Omental fat pad (tissue), 4 donors: ENCODE results near the gene CPSF4. TPM values are rescaled to one million over a fixed set of nuclear protein-coding genes. Genes with fewer than 3 reads are reported as not detected.

ENCODE experiments used
- ATAC-seq: fragments of 150-250 bp; one replicate; pipeline ENCODE4 v1.9.1; 2016; ENCODE audit warnings: mild to moderate bottlenecking, moderate library complexity; ENCODE audit not compliant: low FRiP score
- DNase-seq: peaks from one replicate; pipeline ENCODE4 v3.0.0-alpha.2; 2019; ENCODE audit warnings: low spot score
- CTCF ChIP-seq, 3 donors: fragments of 450-650 bp; IDR thresholded peaks; one replicate each; pipeline ENCODE4 v1.5.1; 2016 to 2017; ENCODE audit warnings: antibody characterized with exemption in 3 of 3, mild to moderate bottlenecking in 3 of 3, moderate library complexity in 2 of 3
- total RNA-seq, 4 donors: library from RNA; depleted of rRNA; stranded (reverse); fragments of >200 nt; gene quantifications; one replicate each; pipeline ENCODE4 v1.1.0, GENCODE V29; 2016

The CPSF4 gene
- total RNA-seq, 4 donors from 2014 or later = 24.3 to 49.0 (median 30.1) TPM

GRCh38 chr7:99459087-99459486 lies 20.3 kb downstream of the CPSF4 start:
- no peak for TF ChIP-seq CTCF (IDR thresholded peaks at IDR 0.05)
- no peak for ATAC-seq
- no peak for DNase-seq

GRCh38 chr7:99460651-99461050 lies 21.9 kb downstream of the CPSF4 start:
- ATAC-seq (no peak), DNase-seq (no peak)

GRCh38 chr7:99461221-99461620 lies 22.5 kb downstream of the CPSF4 start:
- ATAC-seq (no peak), DNase-seq (no peak)
- no peak for TF ChIP-seq CTCF (IDR thresholded peaks at IDR 0.05)

More at GRCh38 chr7:99460651-99461050, 21.9 kb downstream of the CPSF4 start:
- TF ChIP-seq CTCF (IDR thresholded peaks at IDR 0.05) = no peak

GRCh38 chr7:99465421-99465768 lies 26.7 kb downstream of the CPSF4 start:
- TF ChIP-seq CTCF (IDR thresholded peaks at IDR 0.05) = no peak
- ATAC-seq = peak; percentile 20
- no peak for DNase-seq

GRCh38 chr7:99468336-99468918 lies 29.7 kb downstream of the CPSF4 start:
- ATAC-seq (no peak), DNase-seq (no peak)
- TF ChIP-seq CTCF (IDR thresholded peaks at IDR 0.05) = no peak

GRCh38 chr7:99469381-99470065 lies 30.8 kb downstream of the CPSF4 start:
- TF ChIP-seq CTCF (IDR thresholded peaks at IDR 0.05) = no peak
- DNase-seq (no peak), ATAC-seq (no peak)
